Effector memory CD8-positive, alpha-beta T cell (primary cell): ENCODE measurements around the gene COX11.

Source experiments
- ATAC-seq: fragments of 150-1000 bp; cut with Tn5 transposase; replicated peaks from 2 replicates; pipeline ENCODE4 v1.10.0; 2021; ENCODE audit warnings: mild to moderate bottlenecking, moderate library complexity
- DNase-seq, 3 experiments: peaks; one replicate each; pipeline ENCODE4 v3.0.0; 2021
- H3K27ac Mint-ChIP-seq, 2 donors: one replicate each; pipeline ENCODE4 v1.8.0; 2022; ENCODE audit warnings: mild to moderate bottlenecking in 2 of 2, mixed read lengths in 2 of 2, moderate library complexity in 2 of 2
- H3K27me3 Mint-ChIP-seq, 2 donors: one replicate each; pipeline ENCODE4 v1.8.0; 2022; ENCODE audit warnings: mixed read lengths in 2 of 2
- H3K36me3 Mint-ChIP-seq: one replicate; pipeline ENCODE4 v1.8.0; 2022; ENCODE audit warnings: mild to moderate bottlenecking, moderate library complexity, mixed read lengths; ENCODE audit not compliant: insufficient read depth
- H3K4me1 Mint-ChIP-seq, 2 donors: one replicate each; pipeline ENCODE4 v1.8.0; 2022; ENCODE audit warnings: low read depth in 2 of 2, mixed read lengths in 2 of 2
- H3K4me3 Mint-ChIP-seq, 2 donors: one replicate each; pipeline ENCODE4 v1.8.0; 2022; ENCODE audit warnings: mild to moderate bottlenecking in 2 of 2, mixed read lengths in 2 of 2, moderate library complexity in 2 of 2
- H3K9me3 Mint-ChIP-seq, 2 donors: one replicate each; pipeline ENCODE4 v1.8.0; 2022; ENCODE audit warnings: mixed read lengths in 2 of 2
- total RNA-seq, 9 experiments: gene quantifications; one replicate each; lab custom pipeline; 2026; lab: John Stamatoyannopoulos, UW

The COX11 gene, protein sequence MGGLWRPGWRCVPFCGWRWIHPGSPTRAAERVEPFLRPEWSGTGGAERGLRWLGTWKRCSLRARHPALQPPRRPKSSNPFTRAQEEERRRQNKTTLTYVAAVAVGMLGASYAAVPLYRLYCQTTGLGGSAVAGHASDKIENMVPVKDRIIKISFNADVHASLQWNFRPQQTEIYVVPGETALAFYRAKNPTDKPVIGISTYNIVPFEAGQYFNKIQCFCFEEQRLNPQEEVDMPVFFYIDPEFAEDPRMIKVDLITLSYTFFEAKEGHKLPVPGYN
- total RNA-seq, result 18.8 to 64.6 (median 33.8) reads per million in 9 experiments

DNA sequence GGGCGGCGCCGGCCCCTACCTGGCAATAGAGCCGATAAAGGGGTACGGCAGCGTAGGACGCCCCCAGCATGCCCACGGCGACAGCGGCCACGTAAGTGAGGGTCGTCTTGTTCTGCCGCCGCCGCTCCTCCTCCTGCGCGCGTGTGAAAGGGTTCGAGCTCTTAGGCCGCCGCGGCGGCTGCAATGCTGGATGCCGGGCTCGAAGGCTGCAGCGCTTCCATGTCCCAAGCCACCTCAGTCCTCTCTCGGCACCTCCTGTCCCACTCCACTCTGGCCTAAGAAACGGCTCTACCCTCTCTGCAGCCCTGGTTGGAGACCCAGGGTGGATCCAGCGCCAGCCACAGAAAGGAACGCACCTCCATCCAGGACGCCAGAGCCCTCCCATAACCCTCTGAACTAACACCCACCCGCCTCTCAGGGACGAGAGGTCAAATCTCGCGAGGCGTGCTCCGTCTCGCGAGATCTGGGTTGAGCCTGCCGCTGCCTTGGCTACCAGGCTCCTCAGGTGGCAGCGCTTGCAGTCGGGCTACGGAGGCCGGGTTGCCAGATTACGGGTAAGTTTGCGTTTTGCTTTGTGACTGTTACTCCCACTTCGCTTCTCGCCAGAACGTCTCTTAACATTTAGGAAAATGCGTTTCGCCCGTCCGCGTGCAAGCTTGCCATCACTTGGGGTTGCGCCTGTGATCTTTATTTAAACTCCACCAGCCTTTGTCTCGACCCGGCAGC lies at the start of gene COX11, which contains the start of gene STXBP4:
Gene COX11 (minus strand): TSS at position 393 of the 726 bp plus-strand sequence. CDS start 8 bp downstream, at position 385.
Gene STXBP4 (plus strand): TSS at position 504 of the 726 bp plus-strand sequence. CDS start 17,455 bp downstream, outside the sequence.
- Mint-ChIP-seq H3K27ac (no peak within 1 kb of the TSS), H3K4me1 (peaks cover 7 to 31% of the 10 kb centered on the region in 2 donors), H3K9me3 (no peaks in the 10 kb centered on the region), H3K36me3 (peaks cover 11% of the 10 kb centered on the region), H3K4me3 (no peak within 1 kb of the TSS), H3K27me3 (no peaks in the 10 kb centered on the region)
- peak; percentile 94 for ATAC-seq
- peak; percentile 90 to 94 (median 93) for DNase-seq

DNA sequence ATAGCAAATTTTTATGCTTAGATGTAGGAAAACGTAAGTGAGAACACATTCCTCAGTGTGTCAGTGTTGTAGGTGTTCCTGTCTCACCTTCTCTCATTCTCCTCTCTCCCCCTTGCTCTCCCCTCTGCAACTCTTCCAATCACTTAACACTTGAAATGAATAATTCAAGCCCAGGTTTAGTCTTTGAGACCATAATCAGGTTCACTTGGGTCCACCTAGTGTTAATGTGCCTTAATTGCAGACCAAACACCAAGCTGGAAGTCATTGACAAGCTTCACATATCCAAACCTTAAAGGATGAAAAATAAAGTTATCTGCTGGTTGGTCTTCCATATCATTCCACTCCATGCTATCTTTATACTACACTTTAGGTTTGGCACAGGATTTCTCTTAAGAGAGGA lies 37.1 kb upstream of the COX11 start:
- no peaks in the 10 kb centered on the region for H3K9me3 Mint-ChIP-seq
- no peak overlapping the region for H3K4me3 Mint-ChIP-seq
- DNase-seq (no peak), ATAC-seq (no peak)
- no peak overlapping the region for H3K27ac Mint-ChIP-seq
- no peaks in the 10 kb centered on the region for H3K27me3 Mint-ChIP-seq
- H3K4me1 Mint-ChIP-seq, result no peaks in the 10 kb centered on the region
- peaks cover 3% of the 10 kb centered on the region for H3K36me3 Mint-ChIP-seq

DNA sequence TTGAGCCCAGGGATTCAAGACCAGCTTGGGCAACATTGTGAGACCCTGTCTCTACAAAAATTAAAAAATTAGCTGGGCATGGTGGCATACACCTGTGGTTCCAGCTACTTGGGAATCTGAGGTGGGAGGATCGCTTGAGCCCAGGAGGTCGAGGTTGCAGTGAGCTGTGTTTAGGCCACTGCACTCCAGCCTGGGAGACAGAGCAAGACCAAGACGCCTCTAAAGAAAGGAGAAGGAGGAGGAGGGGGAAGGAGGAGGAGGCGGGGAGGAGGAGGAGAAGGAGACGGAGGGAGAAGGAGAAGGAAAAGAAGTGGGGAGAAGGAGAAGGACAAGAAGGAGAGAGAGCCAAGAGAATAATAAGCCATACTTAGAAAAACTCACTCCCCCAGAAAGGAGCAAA lies 36.0 kb upstream of the COX11 start:
- DNase-seq, result no peak
- no peak for ATAC-seq
- no peaks in the 10 kb centered on the region for H3K27me3 Mint-ChIP-seq

DNA sequence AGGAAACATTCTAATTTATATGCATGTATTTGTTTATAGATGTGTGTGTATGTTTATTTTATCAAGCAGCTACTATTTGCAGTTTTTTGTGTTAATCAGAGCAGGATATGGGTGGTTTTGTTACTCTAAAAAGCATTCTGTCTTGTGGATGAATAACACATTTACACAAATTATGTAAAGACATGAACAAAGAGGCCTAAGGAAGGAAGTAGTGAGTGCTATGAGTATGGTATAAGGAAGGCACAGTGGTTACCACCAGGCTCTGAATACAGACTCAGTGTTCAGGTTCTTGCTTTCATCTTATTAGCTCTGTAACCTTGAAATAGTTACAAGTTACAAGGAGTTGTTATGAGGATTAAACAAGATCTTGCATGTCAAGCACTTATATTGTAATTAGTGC lies 34.0 kb upstream of the COX11 start:
- H3K27me3 Mint-ChIP-seq, result no peaks in the 10 kb centered on the region
- no peaks in the 10 kb centered on the region for H3K9me3 Mint-ChIP-seq
- no peaks in the 10 kb centered on the region for H3K4me1 Mint-ChIP-seq
- no peak for ATAC-seq
- H3K4me3 Mint-ChIP-seq, result no peak overlapping the region
- peaks cover 3% of the 10 kb centered on the region for H3K36me3 Mint-ChIP-seq
- DNase-seq, result no peak
- H3K27ac Mint-ChIP-seq, result no peak overlapping the region

More for the DNA sequence above, 36.0 kb upstream of the COX11 start:
- H3K4me3 Mint-ChIP-seq, result no peak overlapping the region
- H3K4me1 Mint-ChIP-seq, result no peaks in the 10 kb centered on the region
- peaks cover 3% of the 10 kb centered on the region for H3K36me3 Mint-ChIP-seq
- H3K27ac Mint-ChIP-seq, result no peak overlapping the region
- no peaks in the 10 kb centered on the region for H3K9me3 Mint-ChIP-seq

GRCh38 chr17:54996441-54996840 lies 28.0 kb upstream of the COX11 start:
- ATAC-seq (no peak), DNase-seq (no peak)
- no peaks in the 10 kb centered on the region for H3K4me1 Mint-ChIP-seq
- H3K27ac Mint-ChIP-seq, result no peak overlapping the region
- H3K4me3 Mint-ChIP-seq, result no peak overlapping the region
- no peaks in the 10 kb centered on the region for H3K36me3 Mint-ChIP-seq
- no peaks in the 10 kb centered on the region for H3K9me3 Mint-ChIP-seq
- no peaks in the 10 kb centered on the region for H3K27me3 Mint-ChIP-seq

DNA sequence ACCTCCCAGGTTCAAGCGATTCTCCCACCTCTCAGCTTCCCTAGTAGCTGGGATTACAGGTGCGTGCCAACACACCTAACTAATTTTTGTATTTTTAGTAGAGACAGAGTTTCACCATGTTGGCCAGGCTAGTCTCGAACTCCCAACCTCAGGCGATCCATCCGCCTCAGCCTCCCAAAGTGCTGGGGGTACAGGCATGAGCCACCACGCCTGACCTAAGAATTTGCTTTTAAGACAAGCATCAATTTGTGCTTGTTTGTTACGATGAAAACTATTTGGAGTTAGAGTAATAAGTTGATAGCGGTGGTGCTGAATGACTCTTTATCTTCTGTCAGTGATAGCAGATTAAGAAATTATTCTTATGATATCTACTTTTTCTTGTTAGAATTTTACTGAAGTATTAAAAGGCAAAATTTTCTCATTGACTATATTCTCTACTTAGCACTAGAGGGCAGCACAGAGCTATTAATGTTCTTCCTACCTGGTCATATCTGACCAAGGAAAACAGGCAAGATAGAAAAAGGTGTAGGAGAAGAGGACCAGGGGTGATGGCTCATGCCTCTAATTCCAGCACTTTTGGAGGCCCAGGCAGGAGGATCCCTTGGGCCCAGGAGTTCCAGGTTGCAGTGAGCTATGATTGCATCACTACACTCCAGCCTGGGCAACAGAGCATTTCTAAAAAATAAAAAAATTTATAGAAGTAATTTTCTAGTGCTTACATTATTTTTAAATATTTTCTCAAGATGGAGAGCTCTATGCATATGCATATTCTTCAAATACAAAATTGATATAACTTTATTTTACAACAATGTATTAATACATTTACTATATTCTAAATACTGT lies 24.6 kb upstream of the COX11 start:
- DNase-seq, result peak; percentile 11 to 26 (median 23)
- Mint-ChIP-seq H3K4me1 (no peaks in the 10 kb centered on the region), H3K36me3 (no peaks in the 10 kb centered on the region), H3K9me3 (no peaks in the 10 kb centered on the region), H3K27ac (no peak overlapping the region), H3K4me3 (no peak overlapping the region), H3K27me3 (no peaks in the 10 kb centered on the region)
- ATAC-seq, result peak; percentile 61

DNA sequence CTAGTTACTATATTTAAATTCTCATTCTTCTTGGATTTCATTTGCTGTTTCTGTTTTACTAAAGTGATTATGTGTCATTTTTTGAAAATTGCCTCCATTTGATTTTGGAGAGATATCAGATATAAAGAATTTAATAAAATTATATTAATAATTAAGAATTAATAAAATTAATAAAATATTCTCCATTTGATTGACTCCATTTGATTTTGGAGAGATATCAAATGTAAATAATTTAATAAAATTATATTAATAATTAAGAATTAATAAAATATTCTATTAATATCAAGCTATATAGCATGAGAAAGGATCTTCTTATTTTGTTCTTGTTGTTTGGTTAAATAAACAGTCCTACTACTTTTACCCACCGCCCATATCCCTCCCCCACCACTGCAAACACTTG lies 23.1 kb upstream of the COX11 start:
- Mint-ChIP-seq H3K27me3 (no peaks in the 10 kb centered on the region), H3K4me1 (no peaks in the 10 kb centered on the region), H3K4me3 (no peak overlapping the region), H3K9me3 (no peaks in the 10 kb centered on the region), H3K27ac (no peak overlapping the region), H3K36me3 (peaks cover 4% of the 10 kb centered on the region)
- DNase-seq, result no peak
- ATAC-seq, result no peak

GRCh38 chr17:54990118-54990517 lies 21.7 kb upstream of the COX11 start:
- Mint-ChIP-seq H3K9me3 (no peaks in the 10 kb centered on the region), H3K27me3 (no peaks in the 10 kb centered on the region), H3K27ac (no peak overlapping the region), H3K36me3 (peaks cover 4% of the 10 kb centered on the region), H3K4me1 (no peaks in the 10 kb centered on the region), H3K4me3 (no peak overlapping the region)
- ATAC-seq (no peak), DNase-seq (no peak)

GRCh38 chr17:54985476-54985875 lies 17.0 kb upstream of the COX11 start:
- no peak for ATAC-seq
- H3K27ac Mint-ChIP-seq, result no peak overlapping the region
- no peak overlapping the region for H3K4me3 Mint-ChIP-seq
- no peaks in the 10 kb centered on the region for H3K27me3 Mint-ChIP-seq
- DNase-seq, result no peak
- H3K36me3 Mint-ChIP-seq, result peaks cover 4% of the 10 kb centered on the region
- no peaks in the 10 kb centered on the region for H3K4me1 Mint-ChIP-seq
- H3K9me3 Mint-ChIP-seq, result no peaks in the 10 kb centered on the region

GRCh38 chr17:54983260-54983659 lies 14.8 kb upstream of the COX11 start:
- no peak for ATAC-seq

DNA sequence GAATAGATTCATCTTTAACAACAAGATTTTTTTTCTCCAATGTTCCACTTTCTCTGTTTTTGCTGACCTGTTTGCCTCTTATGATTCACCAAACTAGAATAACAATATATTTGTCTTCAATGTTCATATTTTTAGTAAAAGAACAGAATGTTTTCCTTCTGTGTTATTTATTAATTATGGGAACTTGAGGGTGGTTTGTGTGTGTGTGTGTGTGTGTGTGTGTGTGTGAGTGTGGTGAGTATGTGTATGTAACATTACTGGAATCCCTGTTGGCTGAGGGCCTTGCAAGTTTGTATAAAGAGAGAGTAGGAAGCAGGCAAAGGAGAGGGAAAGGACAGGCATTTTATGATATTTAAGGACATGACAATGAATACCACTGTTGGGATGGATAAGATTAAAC lies 13.9 kb upstream of the COX11 start:
- Mint-ChIP-seq H3K4me1 (no peaks in the 10 kb centered on the region), H3K27me3 (no peaks in the 10 kb centered on the region), H3K27ac (no peak overlapping the region), H3K9me3 (no peaks in the 10 kb centered on the region), H3K4me3 (no peak overlapping the region), H3K36me3 (peaks cover 2% of the 10 kb centered on the region)
- no peak for DNase-seq
- ATAC-seq, result no peak

More at GRCh38 chr17:54983260-54983659, 14.8 kb upstream of the COX11 start:
- peaks cover 4% of the 10 kb centered on the region for H3K36me3 Mint-ChIP-seq
- H3K27ac Mint-ChIP-seq, result no peak overlapping the region
- no peak for DNase-seq
- H3K27me3 Mint-ChIP-seq, result no peaks in the 10 kb centered on the region
- H3K9me3 Mint-ChIP-seq, result no peaks in the 10 kb centered on the region
- no peaks in the 10 kb centered on the region for H3K4me1 Mint-ChIP-seq
- no peak overlapping the region for H3K4me3 Mint-ChIP-seq

DNA sequence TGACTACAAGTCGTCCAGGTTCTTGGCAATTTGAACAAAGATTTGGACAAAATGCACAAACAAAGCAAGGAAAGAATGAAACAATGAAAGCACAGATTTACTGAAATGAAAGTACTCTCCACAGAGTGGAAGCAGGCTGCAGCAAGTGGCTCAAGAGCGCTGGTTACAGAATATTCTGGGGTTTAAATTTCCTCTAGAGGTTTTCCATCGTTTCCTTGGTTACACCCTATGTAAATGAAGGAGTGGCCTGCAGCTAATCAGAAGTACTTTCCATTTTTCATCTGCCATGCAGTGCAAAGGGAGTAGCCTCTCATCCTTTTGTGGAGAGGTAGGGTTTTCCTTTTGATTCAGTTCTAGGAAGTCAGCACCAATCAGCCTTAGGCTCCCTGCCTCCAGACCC lies 11.9 kb upstream of the COX11 start:
- DNase-seq (no peak), ATAC-seq (no peak)
- no peaks in the 10 kb centered on the region for H3K27me3 Mint-ChIP-seq
- H3K4me1 Mint-ChIP-seq, result no peaks in the 10 kb centered on the region
- H3K36me3 Mint-ChIP-seq, result no peaks in the 10 kb centered on the region
- H3K4me3 Mint-ChIP-seq, result no peak overlapping the region
- no peak overlapping the region for H3K27ac Mint-ChIP-seq
- H3K9me3 Mint-ChIP-seq, result no peaks in the 10 kb centered on the region

GRCh38 chr17:54979657-54980056 lies 11.2 kb upstream of the COX11 start:
- Mint-ChIP-seq H3K4me1 (no peaks in the 10 kb centered on the region), H3K27me3 (no peaks in the 10 kb centered on the region), H3K9me3 (no peaks in the 10 kb centered on the region), H3K27ac (no peak overlapping the region), H3K36me3 (no peaks in the 10 kb centered on the region), H3K4me3 (no peak overlapping the region)
- no peak for DNase-seq
- no peak for ATAC-seq
